ENCODE data around the gene NEXMIF. TPM values are rescaled to one million over a fixed set of nuclear protein-coding genes. Genes with fewer than 3 reads are reported as not detected.

NEXMIF gene
- polyA plus RNA-seq, 1 donor (not counting 4 experiments of a cell fraction or from before 2014, with no cell fraction given): under 0.01 TPM

GRCh38 chrX:74949717-74950116 is 24.5 kb upstream of the NEXMIF start:
- Histone ChIP-seq H3K27ac (ENCODE audit: control insufficient read depth, insufficient read depth, low read length) (no peak overlapping the region), H3K36me3 (ENCODE audit: control insufficient read depth in 2 of 2, extremely low read depth in 1 of 2, insufficient read depth in 2 of 2, low read length in 2 of 2) (no peaks in the 10 kb centered on the region), H3K27me3 (ENCODE audit: control insufficient read depth, extremely low read depth, insufficient read depth, low read length) (no peaks in the 10 kb centered on the region), H3K9ac (ENCODE audit: control insufficient read depth, extremely low read depth, insufficient read depth, low read length) (no peak overlapping the region), H3K4me2 (ENCODE audit: control insufficient read depth, extremely low read depth, insufficient read depth, low read depth, low read length) (no peak overlapping the region), H3K9me1 (ENCODE audit: control insufficient read depth, extremely low read depth, insufficient read depth, low read length) (no peaks in the 10 kb centered on the region), H4K20me1 (ENCODE audit: control insufficient read depth, extremely low read depth, insufficient read depth, low read length) (no peaks in the 10 kb centered on the region), H3K4me1 (ENCODE audit: control insufficient read depth, extremely low read depth, insufficient read depth, low read length) (no peaks in the 10 kb centered on the region), H3K4me3 (ENCODE audit: control insufficient read depth in 2 of 3, extremely low read depth in 1 of 3, insufficient read depth in 2 of 3, low read depth in 1 of 3, low read length in 3 of 3) (no peak overlapping the region), H3K9me3 (ENCODE audit: control insufficient read depth, low read depth, low read length) (no peaks in the 10 kb centered on the region), H2AFZ (ENCODE audit: control insufficient read depth, low read length) (no peak overlapping the region), H3K79me2 (ENCODE audit: control insufficient read depth, insufficient read depth, low read length) (no peaks in the 10 kb centered on the region)
- dilution Hi-C loops (cut with MboI; ENCODE audit: extremely low pct_ligation_motif_present, low sequenced_read_pairs): no loop called here
- no peak for DNase-seq (ENCODE audit: low read depth, low spot score)
- FAIRE-seq: no peak
- TF ChIP-seq, protein P1, sequence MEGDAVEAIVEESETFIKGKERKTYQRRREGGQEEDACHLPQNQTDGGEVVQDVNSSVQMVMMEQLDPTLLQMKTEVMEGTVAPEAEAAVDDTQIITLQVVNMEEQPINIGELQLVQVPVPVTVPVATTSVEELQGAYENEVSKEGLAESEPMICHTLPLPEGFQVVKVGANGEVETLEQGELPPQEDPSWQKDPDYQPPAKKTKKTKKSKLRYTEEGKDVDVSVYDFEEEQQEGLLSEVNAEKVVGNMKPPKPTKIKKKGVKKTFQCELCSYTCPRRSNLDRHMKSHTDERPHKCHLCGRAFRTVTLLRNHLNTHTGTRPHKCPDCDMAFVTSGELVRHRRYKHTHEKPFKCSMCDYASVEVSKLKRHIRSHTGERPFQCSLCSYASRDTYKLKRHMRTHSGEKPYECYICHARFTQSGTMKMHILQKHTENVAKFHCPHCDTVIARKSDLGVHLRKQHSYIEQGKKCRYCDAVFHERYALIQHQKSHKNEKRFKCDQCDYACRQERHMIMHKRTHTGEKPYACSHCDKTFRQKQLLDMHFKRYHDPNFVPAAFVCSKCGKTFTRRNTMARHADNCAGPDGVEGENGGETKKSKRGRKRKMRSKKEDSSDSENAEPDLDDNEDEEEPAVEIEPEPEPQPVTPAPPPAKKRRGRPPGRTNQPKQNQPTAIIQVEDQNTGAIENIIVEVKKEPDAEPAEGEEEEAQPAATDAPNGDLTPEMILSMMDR (optimal IDR thresholded peaks at IDR 0.05 in 1 of 3, IDR thresholded peaks at IDR 0.05 in 1 of 3, conservative IDR thresholded peaks at IDR 0.05 in 1 of 3; ENCODE audit: extremely low read depth in 1 of 3, insufficient read depth in 2 of 3, low read length in 3 of 3): no peak
- TF ChIP-seq EZH2 (IDR thresholded peaks at IDR 0.05; ENCODE audit: low read length): no peak

DNA sequence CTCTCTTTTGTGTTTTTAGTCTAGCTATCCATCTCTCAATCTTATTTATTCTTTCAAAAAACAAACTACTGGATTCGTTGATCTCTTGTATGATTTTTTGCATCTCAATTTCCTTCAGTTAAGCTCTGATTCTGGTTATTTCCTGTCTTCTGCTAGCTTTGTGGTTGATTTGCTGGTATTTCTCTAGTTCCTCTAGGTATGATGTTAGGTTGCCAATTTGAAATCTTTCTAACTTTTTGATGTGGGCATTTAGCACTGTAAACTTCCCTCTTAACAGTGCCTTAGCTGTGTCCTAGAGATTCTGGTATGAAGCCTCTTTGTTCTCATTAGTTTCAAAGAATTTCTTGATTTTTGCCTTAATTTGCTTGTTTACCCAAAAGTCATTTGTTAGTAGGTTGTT is 15.2 kb upstream of the NEXMIF start:
- no peak overlapping the region for H3K27ac ChIP-seq (ENCODE audit: control insufficient read depth, insufficient read depth, low read length)
- no peaks in the 10 kb centered on the region for H4K20me1 ChIP-seq (ENCODE audit: control insufficient read depth, extremely low read depth, insufficient read depth, low read length)
- no peaks in the 10 kb centered on the region for H3K79me2 ChIP-seq (ENCODE audit: control insufficient read depth, insufficient read depth, low read length)
- no peak overlapping the region for H3K4me3 ChIP-seq (ENCODE audit: control insufficient read depth in 2 of 3, extremely low read depth in 1 of 3, insufficient read depth in 2 of 3, low read depth in 1 of 3, low read length in 3 of 3)
- H3K27me3 ChIP-seq (ENCODE audit: control insufficient read depth, extremely low read depth, insufficient read depth, low read length): no peaks in the 10 kb centered on the region
- H3K9ac ChIP-seq (ENCODE audit: control insufficient read depth, extremely low read depth, insufficient read depth, low read length): no peak overlapping the region
- DNase-seq (ENCODE audit: low read depth, low spot score): no peak
- no peak overlapping the region for H2AFZ ChIP-seq (ENCODE audit: control insufficient read depth, low read length)
- H3K9me3 ChIP-seq (ENCODE audit: control insufficient read depth, low read depth, low read length): peaks cover 3% of the 10 kb centered on the region
- no peak for FAIRE-seq
- H3K4me1 ChIP-seq (ENCODE audit: control insufficient read depth, extremely low read depth, insufficient read depth, low read length): no peaks in the 10 kb centered on the region
- H3K4me2 ChIP-seq (ENCODE audit: control insufficient read depth, extremely low read depth, insufficient read depth, low read depth, low read length): no peak overlapping the region
- H3K9me1 ChIP-seq (ENCODE audit: control insufficient read depth, extremely low read depth, insufficient read depth, low read length): no peaks in the 10 kb centered on the region
- TF ChIP-seq, protein P1 (optimal IDR thresholded peaks at IDR 0.05 in 1 of 3, IDR thresholded peaks at IDR 0.05 in 1 of 3, conservative IDR thresholded peaks at IDR 0.05 in 1 of 3; ENCODE audit: extremely low read depth in 1 of 3, insufficient read depth in 2 of 3, low read length in 3 of 3): no peak
- no peak for TF ChIP-seq EZH2 (IDR thresholded peaks at IDR 0.05; ENCODE audit: low read length)
- dilution Hi-C loops (cut with MboI; ENCODE audit: extremely low pct_ligation_motif_present, low sequenced_read_pairs): no loop called here
- no peaks in the 10 kb centered on the region for H3K36me3 ChIP-seq (ENCODE audit: control insufficient read depth in 2 of 2, extremely low read depth in 1 of 2, insufficient read depth in 2 of 2, low read length in 2 of 2)
